Measurements from ENCODE around the gene PRSS22.

PRSS22 gene

GRCh38 chr16:2816751-2817339, 41.1 kb downstream of the PRSS22 start, which contains the start of gene PRSS21:
Gene PRSS21, plus strand, starts transcription at chr16:2817237. Its CDS starts 32 bp downstream, at chr16:2817269.
- peak in 1 of 2 donors; percentile 25 for DNase-seq (ENCODE audit: low read depth in 2 of 2)

- DNase-seq (ENCODE audit: low read depth in 2 of 2) = no peak
Observed at GRCh38 chr16:2815299-2815771, 42.6 kb downstream of the PRSS22 start.

- DNase-seq (ENCODE audit: low read depth in 2 of 2) = no peak
Observed at GRCh38 chr16:2814551-2815298, 43.2 kb downstream of the PRSS22 start.

GRCh38 chr16:2813771-2814221, 44.2 kb downstream of the PRSS22 start:
- DNase-seq (ENCODE audit: low read depth in 2 of 2) = no peak

GRCh38 chr16:2811703-2812471, 46.1 kb downstream of the PRSS22 start:
- DNase-seq (ENCODE audit: low read depth in 2 of 2) = no peak

GRCh38 chr16:2810651-2811050, 47.3 kb downstream of the PRSS22 start:
- DNase-seq (ENCODE audit: low read depth in 2 of 2) = no peak

GRCh38 chr16:2809149-2809760, 48.7 kb downstream of the PRSS22 start:
- no peak for DNase-seq (ENCODE audit: low read depth in 2 of 2)

- no peak for DNase-seq (ENCODE audit: low read depth in 2 of 2)
Observed at GRCh38 chr16:2808181-2808580, 49.8 kb downstream of the PRSS22 start.

- no peak for DNase-seq (ENCODE audit: low read depth in 2 of 2)
Observed at GRCh38 chr16:2806286-2806685, 51.7 kb downstream of the PRSS22 start.

- DNase-seq (ENCODE audit: low read depth in 2 of 2) = no peak
Observed at GRCh38 chr16:2804728-2805127, 53.2 kb downstream of the PRSS22 start.

GRCh38 chr16:2803545-2804195, 54.3 kb downstream of the PRSS22 start:
- DNase-seq (ENCODE audit: low read depth in 2 of 2) = no peak
